A549 treated with GW870086 at 1 μM for 4 hours (cell line): ENCODE data around the gene MKI67. TPM values are rescaled to one million over a fixed set of nuclear protein-coding genes. Genes with fewer than 3 reads are reported as not detected.

Experiments
- total RNA-seq: library from RNA; stranded (reverse); fragments of 200-300 nt; extraction: Qiagen RNA extraction; gene quantifications from 5 replicates; pipeline ENCODE4 v1.2.3, GENCODE V29; 2022; ENCODE audit warnings: low read depth

The MKI67 gene, protein sequence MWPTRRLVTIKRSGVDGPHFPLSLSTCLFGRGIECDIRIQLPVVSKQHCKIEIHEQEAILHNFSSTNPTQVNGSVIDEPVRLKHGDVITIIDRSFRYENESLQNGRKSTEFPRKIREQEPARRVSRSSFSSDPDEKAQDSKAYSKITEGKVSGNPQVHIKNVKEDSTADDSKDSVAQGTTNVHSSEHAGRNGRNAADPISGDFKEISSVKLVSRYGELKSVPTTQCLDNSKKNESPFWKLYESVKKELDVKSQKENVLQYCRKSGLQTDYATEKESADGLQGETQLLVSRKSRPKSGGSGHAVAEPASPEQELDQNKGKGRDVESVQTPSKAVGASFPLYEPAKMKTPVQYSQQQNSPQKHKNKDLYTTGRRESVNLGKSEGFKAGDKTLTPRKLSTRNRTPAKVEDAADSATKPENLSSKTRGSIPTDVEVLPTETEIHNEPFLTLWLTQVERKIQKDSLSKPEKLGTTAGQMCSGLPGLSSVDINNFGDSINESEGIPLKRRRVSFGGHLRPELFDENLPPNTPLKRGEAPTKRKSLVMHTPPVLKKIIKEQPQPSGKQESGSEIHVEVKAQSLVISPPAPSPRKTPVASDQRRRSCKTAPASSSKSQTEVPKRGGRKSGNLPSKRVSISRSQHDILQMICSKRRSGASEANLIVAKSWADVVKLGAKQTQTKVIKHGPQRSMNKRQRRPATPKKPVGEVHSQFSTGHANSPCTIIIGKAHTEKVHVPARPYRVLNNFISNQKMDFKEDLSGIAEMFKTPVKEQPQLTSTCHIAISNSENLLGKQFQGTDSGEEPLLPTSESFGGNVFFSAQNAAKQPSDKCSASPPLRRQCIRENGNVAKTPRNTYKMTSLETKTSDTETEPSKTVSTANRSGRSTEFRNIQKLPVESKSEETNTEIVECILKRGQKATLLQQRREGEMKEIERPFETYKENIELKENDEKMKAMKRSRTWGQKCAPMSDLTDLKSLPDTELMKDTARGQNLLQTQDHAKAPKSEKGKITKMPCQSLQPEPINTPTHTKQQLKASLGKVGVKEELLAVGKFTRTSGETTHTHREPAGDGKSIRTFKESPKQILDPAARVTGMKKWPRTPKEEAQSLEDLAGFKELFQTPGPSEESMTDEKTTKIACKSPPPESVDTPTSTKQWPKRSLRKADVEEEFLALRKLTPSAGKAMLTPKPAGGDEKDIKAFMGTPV (N-terminal part only)
- 50.5 to 71.5 TPM (median 60.1 TPM) in 5 replicates for total RNA-seq

DNA sequence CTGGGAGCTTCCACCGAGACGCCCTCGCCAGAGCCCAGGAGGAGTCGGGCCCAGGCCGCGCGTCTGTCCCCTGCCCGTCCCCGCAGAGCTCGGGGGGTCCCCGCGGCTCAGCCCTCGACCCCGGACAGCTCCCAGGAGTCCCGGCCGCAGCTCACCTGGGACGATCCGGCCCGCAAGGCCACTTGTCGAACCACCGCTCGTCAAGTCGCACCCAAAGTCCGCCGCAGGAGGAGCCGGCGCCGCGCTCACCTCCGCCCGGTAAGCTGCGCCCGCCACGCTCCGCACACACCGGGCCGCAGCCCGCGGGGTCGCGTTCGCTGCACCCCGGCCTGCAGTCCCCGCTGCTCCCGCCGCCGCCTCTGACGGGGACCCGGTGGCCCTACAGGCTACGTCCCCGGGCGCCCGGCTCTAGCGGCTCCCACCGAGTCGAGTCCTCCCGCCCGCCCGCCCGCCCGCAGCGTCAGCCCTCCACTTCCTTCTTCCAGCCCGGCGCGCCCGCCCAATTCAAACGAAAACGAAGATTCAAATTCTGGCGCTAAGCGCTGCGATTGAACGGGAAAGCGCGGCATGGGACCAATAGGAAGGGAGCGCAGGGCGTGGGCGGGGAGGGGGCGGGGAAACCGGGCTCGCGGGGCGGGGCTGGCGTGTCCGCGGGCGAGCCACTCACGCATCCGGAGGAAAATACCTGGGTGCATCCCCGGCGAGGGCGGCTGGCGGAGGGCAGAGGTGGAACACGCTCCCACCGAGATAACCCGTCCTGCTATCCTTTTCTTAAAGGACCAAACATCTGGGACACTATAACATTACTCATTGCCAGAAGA lies at the start of gene MKI67:
Gene MKI67, minus strand, starts transcription at position 480 of the 821 bp plus-strand sequence. CDS start 756 bp downstream, outside the sequence.

Other genes with a start within 250 kb of the MKI67 start
- gene CLRN3, start 233.5 kb downstream of the MKI67 start, total RNA-seq = not detected in 5 replicates
- 3.3 to 6.2 TPM (median 5.7 TPM) in 5 replicates for gene PTPRE, start 219.3 kb downstream of the MKI67 start, total RNA-seq